ENCODE data around the gene TSPAN9.

The TSPAN9 gene, protein sequence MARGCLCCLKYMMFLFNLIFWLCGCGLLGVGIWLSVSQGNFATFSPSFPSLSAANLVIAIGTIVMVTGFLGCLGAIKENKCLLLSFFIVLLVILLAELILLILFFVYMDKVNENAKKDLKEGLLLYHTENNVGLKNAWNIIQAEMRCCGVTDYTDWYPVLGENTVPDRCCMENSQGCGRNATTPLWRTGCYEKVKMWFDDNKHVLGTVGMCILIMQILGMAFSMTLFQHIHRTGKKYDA

DNA sequence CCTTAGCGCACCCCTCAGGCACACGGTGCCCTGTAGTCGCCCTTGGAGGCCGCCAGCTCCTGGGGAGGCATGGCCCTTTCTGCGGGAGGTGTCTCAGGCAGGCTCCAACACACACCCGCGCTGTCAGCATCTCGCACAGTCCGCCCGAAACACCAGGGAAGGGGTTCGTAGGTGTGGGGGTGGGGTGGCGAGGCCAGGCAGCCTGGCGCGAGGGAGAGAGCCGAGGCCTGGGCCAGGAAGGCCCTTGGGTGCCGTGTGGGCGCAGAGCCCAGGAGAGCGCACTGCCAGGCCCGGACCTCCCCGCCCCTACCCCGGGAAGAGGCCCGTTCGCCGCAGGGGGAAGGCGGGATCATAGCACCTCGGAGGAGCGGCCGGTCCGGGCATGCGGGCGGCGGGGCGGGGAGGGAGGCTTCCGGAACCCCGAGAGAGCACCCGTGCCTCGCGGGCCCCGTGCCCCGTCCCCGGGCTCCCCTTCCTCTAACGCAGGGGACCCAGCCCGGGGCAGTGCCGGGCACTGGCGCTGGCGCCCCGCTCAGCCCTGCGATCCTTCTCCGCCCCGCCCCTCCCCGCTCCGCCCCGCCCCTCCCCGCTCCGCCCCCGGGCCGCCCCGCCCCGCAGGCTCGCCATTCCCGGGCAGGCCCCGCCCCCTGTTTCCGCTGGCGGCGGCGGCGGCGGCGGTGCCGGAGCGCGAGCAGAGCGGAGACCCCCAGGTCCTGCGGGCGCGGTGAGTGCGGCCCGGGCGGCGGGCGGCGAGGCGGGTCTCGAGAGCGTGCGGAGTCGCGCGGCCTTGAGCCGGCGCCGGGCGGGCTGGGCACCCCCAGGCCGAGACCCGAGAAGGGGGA is at the start of gene TSPAN9:
TSPAN9 (plus strand) TSS at position 650 of the 842 bp plus-strand sequence. CDS start 123,815 bp downstream, outside the sequence.
- DNase-seq = peak; percentile 52

DNA sequence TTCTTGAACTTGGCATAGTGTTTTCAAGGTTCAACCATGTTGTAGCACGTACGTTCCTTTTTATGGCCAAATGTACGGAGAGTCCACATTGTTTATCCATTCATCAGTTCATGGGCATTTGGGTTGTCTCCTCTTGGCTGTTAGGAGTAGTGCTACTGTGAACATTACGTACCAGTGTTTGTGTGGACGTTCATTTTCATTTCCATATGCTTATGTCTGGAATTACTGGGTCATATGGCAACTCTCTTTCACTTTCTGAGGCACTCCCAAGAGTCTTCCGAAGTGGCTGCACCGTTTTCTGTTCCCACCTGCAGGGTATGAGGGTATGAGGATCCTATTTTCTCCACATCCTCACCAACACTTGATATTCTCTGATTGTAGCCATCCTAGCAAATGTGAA is 49.1 kb upstream of the TSPAN9 start:
- DNase-seq = no peak

DNA sequence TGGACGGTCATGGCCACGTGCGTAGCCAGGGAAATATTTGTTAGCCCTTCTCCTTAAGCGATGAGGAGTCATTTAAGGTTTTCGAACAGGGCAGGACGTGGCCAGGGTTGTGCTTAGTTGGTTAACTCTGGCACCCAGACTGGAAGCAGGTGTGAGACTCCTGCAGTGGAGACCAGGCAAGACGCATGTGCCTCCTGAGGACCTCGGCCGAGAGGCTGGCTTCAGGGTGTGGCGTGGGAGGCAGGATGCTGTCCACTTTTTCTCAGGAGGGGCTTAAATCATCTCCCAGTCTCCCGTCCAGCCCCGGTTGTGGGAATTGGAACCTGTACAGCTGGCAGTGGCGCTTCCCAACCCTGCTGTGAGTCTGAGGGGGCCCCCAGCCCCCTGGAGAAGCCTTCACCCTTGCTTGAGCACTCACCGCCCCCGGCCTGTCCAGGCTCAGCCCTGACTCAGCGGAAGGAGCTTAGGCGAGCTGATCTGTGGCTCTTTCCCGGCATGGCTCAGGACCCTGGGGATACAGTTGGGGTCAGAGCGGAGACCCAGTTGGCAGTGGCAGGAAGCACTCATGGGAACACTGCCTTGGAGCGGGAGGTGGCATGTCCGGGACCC is 46.3 kb upstream of the TSPAN9 start:
- DNase-seq = no peak

DNA sequence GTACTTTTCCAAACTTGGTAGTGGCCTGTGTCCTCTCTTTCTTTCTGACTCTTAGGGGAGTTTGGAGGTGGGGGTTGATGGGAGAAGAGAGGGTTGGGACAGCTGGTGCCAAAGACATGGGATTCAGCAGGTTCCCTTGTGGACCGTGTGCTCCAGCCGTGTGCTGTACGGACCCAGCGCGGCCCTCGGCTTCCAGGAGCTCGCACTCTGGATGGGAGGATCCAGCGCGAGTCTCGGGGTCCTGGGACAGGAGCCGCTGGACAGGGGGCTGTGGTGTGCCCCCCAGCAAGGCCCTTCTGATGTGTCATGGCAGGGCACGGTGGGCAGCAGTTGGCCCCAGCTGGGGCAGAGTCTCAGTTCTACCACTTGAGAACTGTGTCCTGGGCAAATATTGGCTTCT is 45.0 kb upstream of the TSPAN9 start:
- DNase-seq = no peak

DNA sequence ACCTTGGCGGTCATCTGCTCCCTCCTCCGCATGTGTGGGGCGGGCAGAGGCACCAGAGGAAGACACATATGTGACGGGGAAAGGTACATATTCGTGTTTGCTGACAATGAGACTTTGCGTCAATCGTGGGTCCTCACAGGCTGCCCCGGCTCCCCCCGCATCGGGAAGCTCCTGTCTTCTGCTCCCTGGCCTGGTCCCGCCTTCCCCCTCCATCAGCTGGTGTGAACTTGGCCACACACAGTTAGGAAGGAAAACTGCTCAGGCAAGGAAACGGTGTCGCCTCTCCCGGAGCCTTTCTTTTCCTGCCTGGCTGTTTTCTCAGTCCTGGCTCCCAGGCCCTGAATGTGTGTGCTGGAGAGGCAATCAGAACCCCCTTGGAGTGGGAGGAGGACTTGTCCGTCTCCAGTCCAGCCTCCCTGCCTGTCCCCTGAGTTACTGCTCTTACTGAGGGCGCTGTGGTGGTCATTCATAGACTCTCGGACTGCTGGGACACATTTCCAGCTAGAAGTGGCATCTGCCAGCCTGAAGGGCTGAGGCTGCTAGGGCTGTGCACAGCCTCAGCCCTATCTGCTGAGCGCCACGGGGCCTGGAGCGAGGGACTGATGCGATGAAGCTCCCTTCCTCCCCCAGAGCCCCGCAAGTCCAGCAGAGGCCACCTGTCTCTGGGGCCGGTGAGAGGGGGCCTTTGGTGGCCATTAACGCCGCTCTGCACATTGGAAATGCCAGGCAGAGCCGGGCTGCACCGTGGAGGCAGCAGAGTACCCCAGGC is 44.2 kb upstream of the TSPAN9 start:
- no peak for DNase-seq

DNA sequence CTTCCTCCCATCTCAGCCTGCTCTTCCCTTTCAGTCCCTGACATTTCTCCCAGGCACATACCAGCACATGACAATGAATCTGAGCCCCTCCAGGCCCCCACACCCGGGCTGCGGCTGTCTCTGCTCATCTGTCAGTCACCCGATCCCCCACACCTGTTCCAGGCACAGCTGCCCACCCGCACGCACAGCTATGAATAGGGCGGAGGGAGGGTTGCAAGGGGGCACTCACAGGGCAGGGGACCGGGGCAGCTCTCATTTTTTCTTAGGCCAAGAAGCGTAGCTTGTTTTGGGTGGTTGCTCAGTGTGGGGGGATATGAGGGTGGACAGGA is 43.7 kb upstream of the TSPAN9 start:
- DNase-seq = no peak

DNA sequence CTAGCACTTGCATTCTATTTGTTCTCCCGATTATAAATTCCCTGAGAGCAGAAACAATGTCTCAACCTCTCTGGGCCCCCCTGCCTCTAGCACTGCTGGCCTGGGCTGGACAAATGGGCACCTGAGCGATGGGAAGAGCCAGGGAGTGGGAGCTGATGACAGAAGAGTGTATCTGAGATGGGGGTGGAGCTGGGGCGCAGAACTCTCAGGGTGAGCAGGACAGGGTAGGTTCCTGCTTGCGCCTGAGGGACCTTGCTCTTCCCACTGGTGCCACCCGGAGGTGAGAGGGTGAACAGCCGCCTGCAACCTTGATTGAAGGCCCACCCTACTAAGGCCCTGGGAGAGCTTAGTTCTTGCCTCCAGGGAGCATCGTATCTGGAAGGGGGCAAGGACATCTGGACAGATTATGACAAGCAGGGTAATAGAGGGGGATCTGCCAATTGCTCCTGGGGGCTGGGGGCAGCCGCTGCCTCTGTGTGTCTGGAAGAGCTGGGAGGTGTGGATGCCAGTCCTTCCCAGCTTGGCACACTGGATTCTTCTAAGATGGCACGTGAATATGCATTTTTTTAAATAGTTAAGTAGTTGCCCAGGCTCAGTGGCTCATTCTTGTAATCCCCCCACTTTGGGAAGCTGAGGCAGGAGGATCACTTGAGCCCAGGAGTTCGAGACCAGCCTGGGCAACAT is 43.0 kb upstream of the TSPAN9 start:
- DNase-seq = no peak

DNA sequence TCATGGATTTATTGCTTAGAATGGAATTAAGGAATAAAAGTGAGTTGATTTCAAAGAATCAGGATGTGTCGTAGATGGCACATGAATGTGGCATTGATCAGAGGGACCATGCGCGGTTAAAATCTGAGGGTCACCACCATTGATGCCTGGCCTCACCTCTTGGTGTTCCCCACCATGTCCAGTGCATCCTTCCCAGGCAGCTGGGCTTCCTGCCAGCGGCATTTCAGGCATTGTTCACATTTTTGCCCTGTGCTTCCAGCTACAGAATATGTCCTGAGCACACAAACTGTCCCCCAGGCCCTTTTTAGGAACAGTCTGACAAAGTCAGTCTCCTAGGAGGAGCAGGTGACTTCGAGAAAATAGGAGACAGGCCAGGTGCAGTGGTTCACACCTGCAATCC is 42.0 kb upstream of the TSPAN9 start:
- DNase-seq = no peak

DNA sequence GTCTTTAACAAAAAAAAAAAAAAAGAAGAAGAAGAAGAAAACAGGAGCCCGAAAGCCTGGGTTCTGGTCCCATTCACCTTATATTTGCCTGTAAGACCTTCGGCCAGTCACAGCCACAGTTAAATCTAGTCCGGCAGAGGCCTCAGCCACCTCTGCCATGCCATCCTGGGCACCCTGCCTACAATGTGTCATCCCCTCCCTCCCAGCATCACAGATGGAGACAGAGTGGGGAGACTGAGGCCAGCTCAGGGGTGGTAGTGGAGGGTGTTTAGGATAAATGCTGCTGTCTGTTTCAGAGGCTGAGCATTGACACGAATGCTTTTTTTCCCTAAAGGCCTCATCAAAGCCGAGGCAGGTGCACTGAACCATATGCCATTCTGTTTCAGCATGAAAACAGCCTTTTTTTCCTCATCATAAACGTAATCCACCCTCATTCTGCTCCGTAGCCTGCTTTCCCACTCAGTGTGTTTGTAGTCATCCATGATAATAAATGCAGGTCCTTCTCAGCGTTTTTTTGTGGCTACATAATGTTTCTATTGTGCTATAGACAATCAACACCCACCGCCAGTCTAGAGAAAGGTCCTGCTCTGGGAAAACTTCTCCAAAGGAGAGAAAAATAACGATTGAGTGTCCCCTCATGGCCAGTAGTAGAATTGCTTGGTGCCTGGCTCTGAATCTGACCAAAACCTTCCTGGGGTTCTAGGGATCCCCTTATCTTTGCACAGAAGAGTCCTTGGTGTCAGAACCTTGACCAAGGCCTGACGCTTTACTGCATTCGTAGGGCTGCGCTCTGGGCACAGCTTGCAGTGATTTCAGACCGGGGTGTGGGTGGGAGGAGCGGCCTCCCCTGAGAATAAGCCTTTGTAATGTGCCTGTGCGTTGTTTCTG is 41.1 kb upstream of the TSPAN9 start:
- no peak for DNase-seq

DNA sequence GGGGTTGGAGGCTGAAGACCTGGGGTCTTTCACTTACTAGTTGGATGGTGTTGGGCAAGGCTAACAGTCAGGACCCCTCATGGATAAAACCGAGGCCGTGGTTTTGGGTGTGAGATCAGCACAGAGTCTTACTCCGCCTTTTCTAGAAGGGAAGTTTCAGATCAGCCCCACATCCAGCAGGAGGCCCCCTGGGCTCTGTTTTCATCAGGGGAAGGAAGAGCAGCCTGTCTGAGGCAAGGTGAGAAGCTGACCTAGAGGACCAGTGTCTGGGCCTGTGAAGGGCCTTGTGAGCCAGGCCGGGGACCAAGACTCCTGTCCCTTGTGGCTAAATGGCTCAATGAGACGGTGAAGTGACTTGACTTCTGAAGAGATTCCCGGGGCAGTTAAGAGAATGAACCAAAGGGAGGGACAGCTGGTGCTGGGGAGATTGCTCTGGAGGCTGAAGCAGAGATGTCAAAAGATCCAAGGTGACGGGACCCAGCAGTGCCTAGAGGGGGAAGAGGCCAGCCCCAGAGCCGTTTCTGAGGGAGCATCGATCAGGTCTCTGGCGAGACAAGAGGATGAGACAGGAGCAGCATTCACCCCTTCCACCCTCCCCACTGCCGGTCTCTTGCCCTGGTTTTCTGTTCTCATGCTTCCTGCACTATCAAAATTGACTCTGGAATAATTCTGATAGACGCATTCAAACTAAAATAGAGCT is 40.1 kb upstream of the TSPAN9 start:
- no peak for DNase-seq

DNA sequence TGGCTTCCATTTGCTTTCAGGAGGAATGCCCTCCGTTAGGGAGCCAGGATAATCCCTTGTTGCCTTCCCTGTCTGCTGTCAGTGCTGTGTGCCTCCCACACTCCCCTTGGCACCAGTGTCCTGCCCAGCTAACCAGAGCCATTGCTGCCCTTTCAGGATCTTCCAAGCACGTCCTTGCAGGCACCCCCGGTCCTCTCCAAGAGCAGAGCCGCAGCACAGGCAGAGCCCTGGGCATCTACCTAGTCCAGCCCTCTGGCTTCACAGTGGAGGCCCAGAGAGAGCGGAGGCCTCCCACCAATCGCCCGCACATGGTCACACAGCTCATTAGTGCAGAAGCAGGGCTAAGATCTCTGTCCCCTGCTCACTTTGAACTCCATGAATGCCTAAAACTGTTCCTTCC is 39.0 kb upstream of the TSPAN9 start:
- no peak for DNase-seq

DNA sequence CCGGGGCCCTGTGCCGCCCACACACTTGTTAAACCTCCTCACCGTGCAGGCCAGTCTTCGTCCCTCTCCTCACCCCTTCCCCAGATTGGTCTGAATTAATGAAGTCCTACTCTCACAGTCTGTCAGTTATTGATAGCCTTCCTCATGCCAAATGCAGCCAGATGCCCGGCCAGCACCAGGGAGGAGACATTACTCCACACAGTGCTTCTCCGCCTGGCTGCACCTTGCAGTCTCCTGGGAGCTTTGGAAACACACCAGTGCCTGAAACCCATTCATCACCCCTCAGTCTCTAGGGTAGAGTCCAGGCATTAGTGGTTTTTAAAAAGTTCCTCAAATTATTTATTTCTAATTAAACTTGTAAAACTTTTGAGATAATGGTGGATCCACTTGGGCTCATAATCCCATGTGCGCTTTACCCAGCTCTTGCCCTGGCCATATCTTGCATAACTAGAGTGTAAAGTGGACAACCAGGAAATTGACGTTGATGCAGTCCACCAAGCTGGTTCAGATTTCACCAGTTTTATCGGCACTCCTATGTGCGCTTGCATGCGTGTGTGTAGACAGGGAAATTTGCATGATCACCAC is 38.2 kb upstream of the TSPAN9 start:
- no peak for DNase-seq

DNA sequence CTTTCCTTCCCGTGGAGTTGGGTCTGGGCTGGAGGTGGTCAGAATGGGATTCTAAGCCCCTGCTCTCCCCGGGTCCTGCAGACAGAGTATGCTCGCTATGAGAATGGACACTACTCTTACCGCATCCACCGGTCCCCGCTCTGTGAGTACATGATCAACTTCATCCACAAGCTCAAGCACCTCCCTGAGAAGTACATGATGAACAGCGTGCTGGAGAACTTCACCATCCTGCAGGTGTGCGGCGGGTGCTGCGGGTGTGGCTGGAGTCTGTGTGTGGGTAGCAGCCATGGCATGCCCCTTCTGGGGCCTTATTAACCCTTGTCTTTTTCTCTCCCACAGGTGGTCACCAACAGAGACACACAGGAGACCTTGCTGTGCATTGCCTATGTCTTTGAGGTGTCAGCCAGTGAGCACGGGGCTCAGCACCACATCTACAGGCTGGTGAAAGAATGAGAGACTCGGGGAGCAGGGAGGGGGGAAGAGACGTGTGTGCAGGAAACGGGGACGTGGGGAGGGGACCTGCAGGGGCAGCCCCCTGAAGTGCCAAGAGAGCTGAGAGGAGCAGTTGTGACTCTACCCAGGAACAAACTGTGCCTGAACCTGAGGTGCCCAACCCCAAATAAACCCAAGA is 37.0 kb upstream of the TSPAN9 start:
- DNase-seq = no peak

DNA sequence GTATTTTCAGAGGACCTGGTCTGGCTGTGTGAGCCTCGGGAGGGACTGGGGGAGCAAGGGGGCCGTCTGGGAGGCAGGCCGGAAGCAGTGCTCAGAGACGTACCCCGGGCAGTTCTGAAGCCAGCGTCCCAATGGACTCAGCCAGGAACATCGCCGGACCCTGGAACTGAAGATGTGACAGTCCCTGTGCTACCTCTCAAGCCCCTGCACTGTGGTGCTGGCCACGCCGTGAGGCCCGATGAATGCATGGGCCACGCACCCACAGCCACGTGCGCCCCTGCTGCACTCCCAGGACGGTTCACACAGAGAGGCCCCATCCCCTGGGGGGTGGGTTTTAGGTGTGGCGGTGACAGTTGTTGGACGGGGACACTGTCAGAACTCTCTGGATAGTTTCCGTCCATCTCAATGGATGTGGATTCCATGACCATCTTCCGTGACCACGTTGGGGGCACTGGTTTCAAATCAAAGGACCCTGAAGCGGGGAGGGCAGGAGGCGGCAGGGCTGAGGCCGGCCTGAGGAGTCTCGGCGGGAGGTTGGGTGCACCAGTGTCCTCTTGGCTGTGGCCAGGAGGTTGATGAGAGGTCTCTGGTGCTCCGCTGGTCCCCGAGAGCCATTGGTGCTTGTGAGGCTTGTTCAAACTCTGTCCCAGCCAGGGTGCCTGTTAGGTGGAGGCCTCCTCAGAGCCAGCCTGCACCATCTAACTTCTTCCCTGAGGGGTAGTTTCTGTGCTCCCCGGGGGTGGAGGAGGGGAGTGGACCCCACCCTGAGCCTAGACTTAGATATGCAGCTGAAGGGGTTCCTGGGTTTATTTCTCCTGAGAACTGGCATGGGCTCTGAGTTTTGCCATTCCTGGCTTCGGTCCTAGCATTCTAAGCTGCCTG is 36.3 kb upstream of the TSPAN9 start:
- DNase-seq = no peak

DNA sequence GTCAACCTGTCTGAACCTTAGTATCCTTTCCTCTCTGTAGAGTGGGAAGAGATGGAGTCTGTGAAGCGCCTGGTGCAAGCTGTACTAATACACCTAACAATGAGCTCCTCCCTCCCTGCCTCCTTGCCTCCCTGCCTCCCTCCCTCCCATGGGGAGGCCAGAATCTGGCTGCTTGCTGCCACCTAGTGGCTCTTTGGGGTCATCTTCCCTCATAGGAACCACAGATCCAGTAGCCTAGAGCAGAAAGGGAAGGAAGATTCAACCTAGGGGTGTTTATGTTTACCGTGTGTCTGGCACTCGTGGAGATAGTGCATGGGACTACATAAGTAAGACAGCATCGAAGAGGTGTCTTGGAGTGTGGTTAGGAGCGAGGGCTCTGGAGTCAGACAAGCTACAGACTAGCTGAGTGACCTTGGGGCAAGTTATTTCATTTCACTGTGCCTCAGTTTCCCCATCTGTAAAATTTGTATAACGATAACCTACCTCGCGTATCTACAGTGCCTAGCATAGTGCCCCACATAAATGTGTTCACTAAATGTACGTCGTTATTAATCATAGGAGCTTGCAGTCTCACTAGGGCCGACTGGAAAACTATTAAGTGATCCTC is 35.5 kb upstream of the TSPAN9 start:
- DNase-seq = peak; percentile 50

DNA sequence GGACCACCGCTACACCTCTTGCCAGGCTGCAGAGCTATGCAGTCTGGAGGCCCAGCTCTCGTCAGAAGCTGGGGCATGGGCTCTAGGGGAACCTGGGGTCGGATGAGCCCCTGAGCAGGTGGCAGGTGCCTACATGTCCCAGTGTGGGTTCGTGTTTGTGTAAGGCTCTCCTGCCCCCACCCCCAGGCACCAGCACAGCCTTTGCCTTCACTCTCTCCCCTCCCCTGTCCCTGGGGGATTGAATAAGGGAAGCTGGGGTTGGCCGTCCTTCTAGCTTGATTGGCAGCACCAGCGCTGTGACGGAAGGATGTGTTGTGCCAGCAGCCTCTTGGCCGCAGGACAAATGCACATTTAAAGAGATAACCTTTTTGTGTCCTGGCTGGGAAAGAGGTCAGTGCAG is 34.8 kb upstream of the TSPAN9 start:
- peak; percentile 72 for DNase-seq

DNA sequence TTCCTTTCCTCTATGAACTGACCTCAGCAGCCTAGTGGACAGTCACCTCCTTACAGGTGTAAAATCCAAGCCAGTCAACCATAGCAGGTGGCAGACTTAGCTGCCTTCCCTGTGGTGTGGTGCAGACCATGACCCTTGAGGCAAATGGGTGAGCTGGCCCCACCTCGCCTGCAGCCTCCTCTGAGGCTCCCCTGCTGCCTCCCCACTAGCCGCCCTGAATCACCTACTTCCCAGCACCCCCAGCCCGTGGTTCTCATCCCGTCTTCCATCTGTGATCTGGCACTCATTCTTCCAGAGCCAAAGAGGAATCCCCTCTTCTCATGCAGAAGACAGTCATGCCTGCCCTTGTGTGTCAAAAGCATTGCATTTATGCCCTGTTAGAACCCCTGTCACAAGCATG is 34.4 kb upstream of the TSPAN9 start:
- no peak for DNase-seq

DNA sequence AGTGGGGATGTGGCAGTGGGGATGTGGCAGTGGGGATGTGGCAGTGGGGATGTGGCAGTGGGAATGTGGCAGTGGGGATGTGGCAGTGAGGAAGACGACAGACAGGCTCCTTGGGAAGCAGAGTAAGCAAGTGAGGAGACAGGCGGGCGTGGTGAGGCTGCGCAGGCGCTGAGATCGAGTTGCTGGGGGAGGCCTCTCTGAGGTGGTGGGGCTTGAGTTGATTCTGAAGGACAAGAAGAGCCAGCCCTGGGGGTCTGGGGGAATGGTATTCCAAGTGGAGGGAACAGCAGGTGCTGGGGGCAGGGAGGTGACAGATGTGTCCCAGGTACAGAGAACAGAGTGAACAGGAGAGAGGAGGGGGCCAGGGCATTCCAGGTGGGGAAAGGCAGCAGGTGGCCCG is 33.8 kb upstream of the TSPAN9 start:
- DNase-seq = no peak

DNA sequence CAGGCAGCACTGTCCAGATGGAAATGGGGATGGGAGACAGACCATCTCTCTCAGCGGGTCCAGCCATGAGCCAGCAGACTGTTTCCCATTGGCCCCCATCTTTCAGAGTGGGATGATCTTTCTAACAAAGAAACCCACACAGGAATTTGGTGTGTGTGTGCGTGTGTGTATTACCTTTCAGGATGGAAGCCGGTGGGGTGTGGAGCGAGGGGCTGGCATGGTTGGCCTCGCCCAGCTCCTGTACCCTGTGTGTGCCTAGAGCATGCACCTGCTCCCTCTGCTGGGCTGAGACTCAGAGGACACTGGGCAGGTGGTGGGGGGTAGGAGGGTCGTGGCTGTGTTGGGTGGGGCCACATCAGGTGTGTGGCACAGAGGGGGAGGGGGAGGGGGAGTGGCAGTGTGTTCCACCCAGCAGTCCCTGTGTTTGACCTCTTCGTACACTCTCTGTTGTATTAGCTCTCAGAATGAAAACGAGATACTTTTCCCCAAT is 33.0 kb upstream of the TSPAN9 start:
- DNase-seq = no peak
